A673 (cell line): ENCODE results near the gene MGAT5. TPM values are rescaled to one million over a fixed set of nuclear protein-coding genes. Genes with fewer than 3 reads are reported as not detected.

Source experiments
- BruUV-seq: library from RNA; stranded (reverse); fragments of 400-500 nt; replicated peaks from 2 replicates; lab custom pipeline; 2021; lab: Mats Ljungman, UMichigan
- CTCF ChIA-PET: fragments of 300-600 bp; sonication (Branson Sonifier 250); formaldehyde crosslinking; loops from one replicate; lab custom pipeline; 2022; ENCODE audit warnings: antibody characterized with exemption; lab: Charles Lee
- POLR2A ChIA-PET: fragments of 300-600 bp; sonication (Branson Sonifier 250); formaldehyde crosslinking; loops from one replicate; lab custom pipeline; 2022; ENCODE audit warnings: antibody characterized with exemption; ENCODE audit not compliant: low non-redundant PET; lab: Charles Lee
- DNase-seq: peaks from one replicate; pipeline ENCODE4 v3.0.0-alpha.2; 2015; ENCODE audit warnings: low spot score
- H3K27ac ChIP-seq: fragments of 200-600 bp; sonication (generic); 2 replicates; pipeline ENCODE4 v1.5.1; 2016; ENCODE audit warnings: mixed run types, low read depth, mild to moderate bottlenecking, mixed read lengths, antibody characterized with exemption, low read length; ENCODE audit not compliant: poor library complexity, severe bottlenecking
- H3K27me3 ChIP-seq: fragments of 200-600 bp; sonication (generic); replicated peaks from 2 replicates; pipeline ENCODE4 v1.6.1; 2017; ENCODE audit warnings: mixed run types, low read depth, mild to moderate bottlenecking, mixed read lengths, antibody characterized with exemption, low read length; ENCODE audit not compliant: insufficient read depth, poor library complexity
- H3K36me3 ChIP-seq: fragments of 200-600 bp; sonication (generic); 2 replicates; pipeline ENCODE4 v1.6.1; 2016; ENCODE audit warnings: mixed run types, mild to moderate bottlenecking, mixed read lengths, antibody characterized with exemption, low read length; ENCODE audit not compliant: insufficient read depth, poor library complexity, severe bottlenecking
- H3K4me1 ChIP-seq: fragments of 200-600 bp; sonication (generic); 2 replicates; pipeline ENCODE4 v1.6.1; 2017; ENCODE audit warnings: mixed run types, mild to moderate bottlenecking, mixed read lengths, antibody characterized with exemption, low read length; ENCODE audit not compliant: insufficient read depth, poor library complexity, severe bottlenecking
- H3K4me3 ChIP-seq: fragments of 200-600 bp; sonication (generic); 2 replicates; pipeline ENCODE4 v1.5.1; 2016; ENCODE audit warnings: low read depth, mixed run types, mild to moderate bottlenecking, mixed read lengths, low read length; ENCODE audit not compliant: poor library complexity, severe bottlenecking
- H3K9me3 ChIP-seq: fragments of 200-600 bp; sonication (generic); 2 replicates; pipeline ENCODE4 v1.6.1; 2016; ENCODE audit warnings: mixed run types, low read depth, mild to moderate bottlenecking, mixed read lengths, antibody characterized with exemption, low read length; ENCODE audit not compliant: poor library complexity, severe bottlenecking
- CTCF ChIP-seq: fragments of 300-800, 200-600 bp; sonication (generic); conservative IDR thresholded peaks from 2 replicates; pipeline ENCODE4 v1.5.1; 2017; ENCODE audit warnings: low read depth, mild to moderate bottlenecking, antibody characterized with exemption, low read length, moderate library complexity, mixed read lengths
- EZH2 ChIP-seq: fragments of 200-600 bp; sonication (generic); IDR thresholded peaks from 2 replicates; pipeline ENCODE4 v1.6.1; 2017; ENCODE audit warnings: borderline replicate concordance, low read depth, mild to moderate bottlenecking, mixed read lengths, antibody characterized with exemption, low read length; ENCODE audit not compliant: poor library complexity, severe bottlenecking
- intact Hi-C: fragments of 100-400 bp; cut with micrococcal nuclease; formaldehyde crosslinking; loops from one replicate; pipeline ENCODE4 v1.10.0; 2022; ENCODE audit not compliant: unreplicated experiment
- total RNA-seq: library from RNA; stranded (reverse); gene quantifications from 2 replicates; pipeline ENCODE4 v1.2.3, GENCODE V29; 2021

MGAT5 gene
- total RNA-seq, 1 experiment from 2014 or later: 11.0 TPM

DNA sequence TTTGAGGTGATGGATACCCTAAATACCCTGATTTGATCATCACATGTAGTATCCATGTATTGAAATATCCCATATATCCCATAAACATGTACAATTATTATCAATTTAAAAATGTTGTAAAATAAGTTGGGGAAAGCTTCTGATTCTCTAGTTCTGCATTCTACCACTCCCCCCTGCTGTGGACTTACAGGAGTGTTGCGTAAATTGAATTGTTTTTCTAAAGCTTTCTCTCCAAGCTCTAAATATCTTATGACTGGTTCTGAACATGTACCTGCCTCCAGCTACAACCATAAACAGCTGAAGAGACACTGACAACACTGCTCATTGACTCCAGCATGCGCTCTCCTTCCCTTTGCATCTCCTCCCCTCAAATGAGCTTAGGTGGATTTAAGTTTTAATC is 145.2 kb downstream of the MGAT5 start:
- no peaks in the 10 kb centered on the region for H3K27me3 ChIP-seq
- intact Hi-C loops: no loop called here
- no peaks in the 10 kb centered on the region for H3K4me1 ChIP-seq
- TF ChIP-seq CTCF: no peak
- TF ChIP-seq EZH2: no peak
- no peak overlapping the region for H3K27ac ChIP-seq
- no peaks in the 10 kb centered on the region for H3K36me3 ChIP-seq
- H3K9me3 ChIP-seq: no peaks in the 10 kb centered on the region
- peak; percentile 10 for DNase-seq
- BruUV-seq: no TSS peak
- ChIA-PET POLR2A (no interaction called here), CTCF (no interaction called here)
- no peak overlapping the region for H3K4me3 ChIP-seq

GRCh38 chr2:134401081-134401497 is 147.2 kb downstream of the MGAT5 start:
- H3K27me3 ChIP-seq: no peaks in the 10 kb centered on the region
- ChIA-PET CTCF (no interaction called here), POLR2A (interaction anchor here (0.6 kb wide), 1 partner anchor 44 kb away, joined by 3 read pairs; no protein-coding TSS in a partner anchor)
- H3K9me3 ChIP-seq: no peaks in the 10 kb centered on the region
- no TSS peak for BruUV-seq
- no peaks in the 10 kb centered on the region for H3K36me3 ChIP-seq
- H3K4me1 ChIP-seq: no peaks in the 10 kb centered on the region
- intact Hi-C loops: no loop called here
- H3K27ac ChIP-seq: no peak overlapping the region
- H3K4me3 ChIP-seq: no peak overlapping the region
- TF ChIP-seq CTCF: no peak
- TF ChIP-seq EZH2: no peak
- DNase-seq: no peak

DNA sequence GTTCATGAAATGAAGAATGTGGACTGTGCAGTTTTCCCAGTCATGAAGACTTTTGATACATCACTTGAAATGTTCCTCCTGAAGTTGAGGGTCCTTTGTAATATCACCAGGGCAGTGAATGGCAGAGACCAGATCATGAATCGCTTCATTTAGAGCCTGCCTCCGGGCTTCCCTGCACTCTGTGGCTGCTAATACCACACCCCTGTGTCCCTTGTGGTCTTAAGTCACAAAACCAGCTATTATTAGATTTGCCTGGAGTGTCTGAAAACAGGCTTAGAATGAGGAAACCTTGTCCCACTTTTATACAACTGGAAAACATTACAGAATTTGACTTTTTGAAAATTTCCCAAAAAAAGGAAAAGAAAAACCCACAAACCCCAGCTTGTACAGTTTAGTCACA is 147.9 kb downstream of the MGAT5 start:
- no peak for DNase-seq
- Histone ChIP-seq H3K4me3 (no peak overlapping the region), H3K27me3 (no peaks in the 10 kb centered on the region), H3K36me3 (no peaks in the 10 kb centered on the region), H3K9me3 (no peaks in the 10 kb centered on the region), H3K27ac (no peak overlapping the region), H3K4me1 (no peaks in the 10 kb centered on the region)
- TF ChIP-seq CTCF (no peak), EZH2 (no peak)
- no TSS peak for BruUV-seq
- POLR2A ChIA-PET: no interaction called here
- intact Hi-C loops: no loop called here
- CTCF ChIA-PET: interaction anchor here (0.7 kb wide), 1 partner anchor 58 kb away, joined by 3 read pairs; no protein-coding TSS in a partner anchor
